HEK293T (cell line): ENCODE measurements around the gene MPIG6B.
A peak's percentile ranks its signal among the peaks of the same experiment; 100 is the strongest.

Experiments used
- CTCF ChIA-PET: fragments of 350-600 bp; formaldehyde crosslinking; extraction: SDS; loops from one replicate; lab custom pipeline; 2021; ENCODE audit warnings: antibody characterized with exemption, inconsistent platforms; lab: Yijun Ruan, JAX
- POLR2A ChIA-PET: fragments of 350-600 bp; formaldehyde crosslinking; extraction: SDS; loops from one replicate; lab custom pipeline; 2020; ENCODE audit warnings: antibody characterized with exemption, inconsistent platforms; lab: Yijun Ruan, JAX
- DNase-seq: peaks from one replicate; pipeline ENCODE4 v3.0.0; 2012; ENCODE audit warnings: mixed read lengths; ENCODE audit errors: extremely low spot score
- ARNT ChIP-seq: fragments of 450-650 bp; IDR thresholded peaks from 2 replicates; pipeline ENCODE4 v1.6.1; 2017; ENCODE audit warnings: mild to moderate bottlenecking
- BHLHE40 ChIP-seq: fragments of 450-650 bp; IDR thresholded peaks from 2 replicates; pipeline ENCODE4 v1.6.1; 2016; ENCODE audit warnings: mild to moderate bottlenecking, moderate library complexity, borderline replicate concordance
- CTBP1 ChIP-seq: fragments of 450-650 bp; IDR thresholded peaks from 2 replicates; pipeline ENCODE4 v1.6.1; 2016; ENCODE audit warnings: borderline replicate concordance
- ELF4 ChIP-seq: fragments of 450-650 bp; IDR thresholded peaks from 2 replicates; pipeline ENCODE4 v1.6.1; 2017; ENCODE audit warnings: antibody characterized with exemption
- FOXA1 ChIP-seq: fragments of 450-650 bp; IDR thresholded peaks from 2 replicates; pipeline ENCODE4 v1.6.1; 2016; ENCODE audit warnings: mild to moderate bottlenecking
- FOXK2 ChIP-seq: fragments of 450-650 bp; IDR thresholded peaks from 2 replicates; pipeline ENCODE4 v1.6.1; 2016; ENCODE audit warnings: mild to moderate bottlenecking
- FOXM1 ChIP-seq: fragments of 450-650 bp; IDR thresholded peaks from 2 replicates; pipeline ENCODE4 v1.6.1; 2017; ENCODE audit warnings: mild to moderate bottlenecking, borderline replicate concordance
- HDGF ChIP-seq: fragments of 450-650 bp; IDR thresholded peaks from 2 replicates; pipeline ENCODE4 v1.6.1; 2017; ENCODE audit warnings: antibody characterized with exemption, borderline replicate concordance
- L3MBTL2 ChIP-seq: fragments of 450-650 bp; conservative IDR thresholded peaks from 2 replicates; pipeline ENCODE4 v1.6.1; 2016; ENCODE audit warnings: mild to moderate bottlenecking
- LEF1 ChIP-seq: fragments of 450-650 bp; IDR thresholded peaks from 2 replicates; pipeline ENCODE4 v1.6.1; 2017; ENCODE audit warnings: mild to moderate bottlenecking, borderline replicate concordance
- NFRKB ChIP-seq: fragments of 450-650 bp; IDR thresholded peaks from 2 replicates; pipeline ENCODE4 v1.6.1; 2016; ENCODE audit warnings: mild to moderate bottlenecking, moderate library complexity
- SP1 ChIP-seq: fragments of 450-650 bp; IDR thresholded peaks from 2 replicates; pipeline ENCODE4 v1.6.1; 2017
- SUZ12 ChIP-seq: fragments of 450-650 bp; IDR thresholded peaks from 2 replicates; pipeline ENCODE4 v1.6.1; 2016; ENCODE audit warnings: mild to moderate bottlenecking
- TARDBP ChIP-seq: fragments of 450-650 bp; IDR thresholded peaks from 2 replicates; pipeline ENCODE4 v1.6.1; 2016
- ZNF384 ChIP-seq: fragments of 450-650 bp; IDR thresholded peaks from 2 replicates; pipeline ENCODE4 v1.6.1; 2016
- TF ChIP-seq, protein P1 (sequence below): fragments of 450-650 bp; IDR thresholded peaks from 2 replicates; pipeline ENCODE4 v1.6.1; 2016

MPIG6B gene

DNA sequence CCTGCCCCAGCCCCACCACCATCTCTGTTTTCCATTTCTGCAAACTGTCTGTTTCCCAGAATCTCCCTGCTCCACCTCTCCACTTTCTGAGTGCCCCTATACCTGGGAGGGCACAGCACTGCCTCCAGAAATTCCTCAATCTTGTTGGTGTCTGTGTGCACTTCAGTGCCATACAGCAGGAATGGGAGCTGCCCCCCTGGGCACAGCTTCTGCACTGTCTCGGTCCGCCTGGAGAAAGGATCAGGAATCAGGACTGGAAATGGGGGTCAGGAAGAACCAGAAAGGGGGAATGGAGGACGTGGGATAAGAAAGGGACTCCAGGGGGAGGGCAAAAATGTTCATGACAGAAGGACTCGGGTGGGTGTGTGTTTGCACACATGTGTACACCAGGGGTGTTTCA is 10.6 kb downstream of the MPIG6B start:
- no peak for TF ChIP-seq HDGF
- no peak for TF ChIP-seq LEF1
- TF ChIP-seq, protein P1, sequence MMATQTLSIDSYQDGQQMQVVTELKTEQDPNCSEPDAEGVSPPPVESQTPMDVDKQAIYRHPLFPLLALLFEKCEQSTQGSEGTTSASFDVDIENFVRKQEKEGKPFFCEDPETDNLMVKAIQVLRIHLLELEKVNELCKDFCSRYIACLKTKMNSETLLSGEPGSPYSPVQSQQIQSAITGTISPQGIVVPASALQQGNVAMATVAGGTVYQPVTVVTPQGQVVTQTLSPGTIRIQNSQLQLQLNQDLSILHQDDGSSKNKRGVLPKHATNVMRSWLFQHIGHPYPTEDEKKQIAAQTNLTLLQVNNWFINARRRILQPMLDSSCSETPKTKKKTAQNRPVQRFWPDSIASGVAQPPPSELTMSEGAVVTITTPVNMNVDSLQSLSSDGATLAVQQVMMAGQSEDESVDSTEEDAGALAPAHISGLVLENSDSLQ, result no peak
- no peak for TF ChIP-seq L3MBTL2
- no peak for TF ChIP-seq ARNT
- no peak for TF ChIP-seq FOXK2
- no peak for TF ChIP-seq SUZ12
- TF ChIP-seq TARDBP, result no peak
- TF ChIP-seq SP1, result no peak
- no peak for TF ChIP-seq ELF4
- no peak for TF ChIP-seq NFRKB
- TF ChIP-seq CTBP1, result no peak
- TF ChIP-seq FOXM1, result no peak
- TF ChIP-seq ZNF384, result no peak
- TF ChIP-seq BHLHE40, result no peak
- no peak for TF ChIP-seq FOXA1
- POLR2A ChIA-PET, result no interaction called here
- DNase-seq, result no peak
- CTCF ChIA-PET, result interaction anchor here (0.9 to 4.2 kb wide), 2 partner anchors 36 to 72 kb away, joined by 3 to 19 read pairs; no protein-coding TSS in a partner anchor

DNA sequence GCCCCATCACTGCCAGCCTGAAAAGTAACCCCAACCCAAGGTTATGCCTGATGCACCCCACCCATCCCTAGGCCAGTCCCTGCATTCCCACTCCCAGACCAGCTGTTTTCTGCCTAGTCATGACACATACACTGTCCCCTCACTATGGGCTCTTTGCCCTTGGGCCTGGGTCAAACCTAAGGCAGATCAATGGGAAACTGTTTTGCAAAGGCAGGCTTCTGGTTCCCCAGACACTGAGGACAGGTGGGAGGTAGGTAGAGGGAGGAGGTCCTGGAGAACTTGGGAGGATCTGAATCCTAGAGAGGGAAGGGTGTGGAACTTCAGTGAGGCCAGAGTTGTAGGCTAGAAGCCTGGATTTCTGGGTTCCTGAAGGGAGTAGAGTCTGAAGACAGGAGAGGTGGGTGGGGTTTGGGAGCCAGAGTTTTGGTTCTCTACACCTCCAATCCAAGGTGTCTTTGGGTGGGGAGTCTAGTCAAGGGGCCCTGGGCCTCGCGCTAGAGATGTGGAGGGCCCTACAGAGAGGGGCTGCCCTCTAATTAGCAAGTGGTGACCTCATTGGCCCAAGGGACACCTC is 11.2 kb downstream of the MPIG6B start:
- DNase-seq, result no peak
- CTCF ChIA-PET, result interaction anchor here (1.0 to 4.2 kb wide), 2 partner anchors 35 to 184 kb away, joined by 3 to 19 read pairs; no protein-coding TSS in a partner anchor
- TF ChIP-seq TARDBP (no peak), BHLHE40 (no peak), SUZ12 (no peak), FOXA1 (no peak), FOXK2 (no peak), HDGF (no peak), SP1 (no peak), L3MBTL2 (no peak), CTBP1 (no peak), ZNF384 (no peak), ELF4 (no peak), LEF1 (no peak), FOXM1 (no peak), ARNT (no peak), NFRKB (no peak)
- TF ChIP-seq, protein P1, result no peak
- POLR2A ChIA-PET, result interaction anchor here (0.7 to 1.5 kb wide), 6 partner anchors 20 to 129 kb away, joined by 3 to 4 read pairs (median 3); partner anchors contain the start of genes ABHD16A, HSPA1A, HSPA1L and NEU1

DNA sequence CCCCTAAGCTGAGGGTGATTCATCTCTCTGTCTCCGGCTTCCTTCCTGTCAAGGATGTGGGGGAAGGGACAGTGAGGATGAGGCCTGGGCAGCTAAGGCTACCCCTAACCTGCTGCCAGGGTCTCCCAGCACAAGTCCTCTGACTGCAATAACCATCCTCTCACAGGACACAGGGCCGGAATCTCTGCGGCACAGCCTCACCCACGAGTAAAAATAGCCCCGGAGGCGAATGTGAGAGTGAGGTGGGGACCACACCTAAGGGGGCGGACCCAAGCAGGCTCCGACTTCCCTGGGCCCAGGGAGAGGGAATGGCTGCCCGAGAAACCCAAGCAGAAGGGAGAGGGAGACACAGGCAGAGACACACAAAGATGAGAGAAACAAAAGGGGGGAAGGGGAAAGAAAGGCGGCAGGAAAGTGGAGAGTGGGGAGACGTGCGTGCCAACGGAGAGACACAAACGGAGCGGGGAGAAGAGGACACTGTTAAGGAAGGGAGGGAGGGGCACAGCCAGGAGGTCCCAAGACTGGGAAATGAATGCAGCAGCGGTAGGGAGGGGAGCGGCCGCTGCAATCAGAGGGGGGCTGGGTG is 11.7 kb downstream of the MPIG6B start:
- TF ChIP-seq FOXA1, result no peak
- TF ChIP-seq SUZ12, result no peak
- TF ChIP-seq HDGF, result no peak
- no peak for TF ChIP-seq FOXK2
- no peak for TF ChIP-seq SP1
- no peak for TF ChIP-seq TARDBP
- ChIA-PET POLR2A (interaction anchor here (0.6 to 6.3 kb wide), 14 partner anchors 17 to 194 kb away, joined by 3 to 57 read pairs (median 4); partner anchors contain the start of genes ABHD16A, C6orf47, DDX39B and HSPA1A), CTCF (interaction anchor here (0.7 to 4.2 kb wide), 4 partner anchors 21 to 216 kb away, joined by 3 to 19 read pairs (median 4); no protein-coding TSS in a partner anchor)
- DNase-seq, result no peak

GRCh38 chr6:31736021-31736767 is 13.0 kb downstream of the MPIG6B start, which contains the start of gene CLIC1:
Gene CLIC1, minus strand, starts transcription at chr6:31736530. Its CDS starts 230 bp downstream, at chr6:31736300.
- peak; percentile 74 for DNase-seq
- ChIA-PET CTCF (interaction anchor here (0.9 to 1.2 kb wide), 2 partner anchors 34 to 71 kb away, joined by 3 read pairs; partner anchors contain the start of gene LSM2), POLR2A (interaction anchor here (0.6 to 6.3 kb wide), 16 partner anchors 11 to 127 kb away, joined by 3 to 57 read pairs (median 4); partner anchors contain the start of genes ABHD16A, C6orf47, GPANK1 and HSPA1B)
- no peak for TF ChIP-seq CTBP1
- no peak for TF ChIP-seq ZNF384
- peak; percentile 93 for TF ChIP-seq L3MBTL2
- peak; percentile 63; the same call in 1 of the 2 replicates for TF ChIP-seq ELF4
- TF ChIP-seq FOXM1, result no peak
- no peak for TF ChIP-seq SP1
- TF ChIP-seq BHLHE40, result no peak

GRCh38 chr6:31736768-31737314 is 13.7 kb downstream of the MPIG6B start:
- POLR2A ChIA-PET, result interaction anchor here (0.7 to 6.3 kb wide), 13 partner anchors 11 to 91 kb away, joined by 3 to 57 read pairs (median 5); partner anchors contain the start of genes ABHD16A, GPANK1, HSPA1B and HSPA1L
- no peak for TF ChIP-seq ARNT
- TF ChIP-seq SP1, result no peak
- TF ChIP-seq LEF1, result no peak
- no peak for TF ChIP-seq NFRKB
- TF ChIP-seq ELF4, result no peak
- no peak for TF ChIP-seq FOXK2
- TF ChIP-seq L3MBTL2, result no peak
- CTCF ChIA-PET, result interaction anchor here (0.9 to 2.5 kb wide), 2 partner anchors 7 to 33 kb away, joined by 3 to 12 read pairs; partner anchors contain the start of gene DDAH2
- DNase-seq, result no peak
